ENCODE results near the gene PRELP. TPM values are rescaled to one million over a fixed set of nuclear protein-coding genes. Genes with fewer than 3 reads are reported as not detected.

The PRELP gene
- total and polyA plus RNA-seq, 2 donors (not counting 3 experiments of a cell fraction or from before 2014, with no cell fraction given): 0.01 TPM; not detected in 1

GRCh38 chr1:203461717-203462116 is 13.9 kb upstream of the PRELP start:
- no peaks in the 10 kb centered on the region for H3K79me2 ChIP-seq (ENCODE audit: control insufficient read depth, insufficient read depth, low read length)
- no peak overlapping the region for H3K4me3 ChIP-seq (replicated peaks in 1 of 3; ENCODE audit: insufficient read depth in 1 of 3, low read depth in 1 of 3, low read length in 3 of 3)
- CTCF ChIA-PET: interaction anchor here (1.5 kb wide), 1 partner anchor 119 kb away, joined by 4 read pairs; no protein-coding TSS in a partner anchor
- H3K9ac ChIP-seq (replicated peaks; ENCODE audit: extremely low read depth, insufficient read depth, low read length): no peak overlapping the region
- H2AFZ ChIP-seq (ENCODE audit: low read depth, low read length): no peak overlapping the region
- POLR2A ChIA-PET: no interaction called here
- FAIRE-seq (no peak), DNase-seq (ENCODE audit: low read depth, low spot score) (no peak)
- no peaks in the 10 kb centered on the region for H3K9me1 ChIP-seq (replicated peaks; ENCODE audit: control insufficient read depth, extremely low read depth, insufficient read depth, low read length)
- no peaks in the 10 kb centered on the region for H3K9me3 ChIP-seq (replicated peaks; ENCODE audit: control insufficient read depth, insufficient read depth, low read length)
- H4K20me1 ChIP-seq (replicated peaks; ENCODE audit: control insufficient read depth, extremely low read depth, insufficient read depth, low read length): no peaks in the 10 kb centered on the region
- peaks cover 26 to 27% of the 10 kb centered on the region in 2 experiments for H3K27me3 ChIP-seq (ENCODE audit: control insufficient read depth in 2 of 2, insufficient read depth in 2 of 2, low read length in 2 of 2)
- dilution Hi-C loops (cut with MboI; ENCODE audit: extremely low pct_ligation_motif_present, low sequenced_read_pairs) (no loop called here), intact Hi-C loops (cut with micrococcal nuclease) (no loop called here)
- H3K4me1 ChIP-seq (ENCODE audit: control insufficient read depth, extremely low read depth, insufficient read depth, low read length): no peaks in the 10 kb centered on the region
- H3K4me2 ChIP-seq (ENCODE audit: insufficient read depth, low read length): no peak overlapping the region
- H3K36me3 ChIP-seq (ENCODE audit: control insufficient read depth in 2 of 2, extremely low read depth in 1 of 2, insufficient read depth in 2 of 2, low read length in 2 of 2): no peaks in the 10 kb centered on the region
- no peak overlapping the region for H3K27ac ChIP-seq (ENCODE audit: insufficient read depth, low read depth, low read length)
- TF ChIP-seq FOS (IDR thresholded peaks at IDR 0.05; ENCODE audit: borderline replicate concordance, insufficient read depth, low read length): no peak
- TF ChIP-seq MYC (IDR thresholded peaks at IDR 0.05; ENCODE audit: low read depth, low read length): no peak
- no peak for TF ChIP-seq POLR2AphosphoS5 (IDR thresholded peaks at IDR 0.05; ENCODE audit: insufficient read depth, low read depth, low read length)
- no peak for TF ChIP-seq GATA2 (IDR thresholded peaks at IDR 0.05; ENCODE audit: insufficient read depth, insufficient read length, low read depth, low read length)
- no peak for TF ChIP-seq POLR2A (IDR thresholded peaks at IDR 0.05; ENCODE audit: low read depth, low read length)
- no TSS peak for BruUV-seq (replicated peaks)

- intact Hi-C loops (cut with micrococcal nuclease) (no loop called here), dilution Hi-C loops (cut with MboI; ENCODE audit: extremely low pct_ligation_motif_present, low sequenced_read_pairs) (no loop called here)
- Histone ChIP-seq H3K36me3 (ENCODE audit: control insufficient read depth in 2 of 2, extremely low read depth in 1 of 2, insufficient read depth in 2 of 2, low read length in 2 of 2) (no peaks in the 10 kb centered on the region), H3K4me2 (ENCODE audit: insufficient read depth, low read length) (no peak overlapping the region), H3K9ac (replicated peaks; ENCODE audit: extremely low read depth, insufficient read depth, low read length) (no peak overlapping the region), H3K27me3 (ENCODE audit: control insufficient read depth in 2 of 2, insufficient read depth in 2 of 2, low read length in 2 of 2) (peaks cover 26 to 27% of the 10 kb centered on the region in 2 experiments), H2AFZ (ENCODE audit: low read depth, low read length) (no peak overlapping the region), H3K9me1 (replicated peaks; ENCODE audit: control insufficient read depth, extremely low read depth, insufficient read depth, low read length) (no peaks in the 10 kb centered on the region), H3K27ac (ENCODE audit: insufficient read depth, low read depth, low read length) (no peak overlapping the region), H3K9me3 (replicated peaks; ENCODE audit: control insufficient read depth, insufficient read depth, low read length) (no peaks in the 10 kb centered on the region), H4K20me1 (replicated peaks; ENCODE audit: control insufficient read depth, extremely low read depth, insufficient read depth, low read length) (no peaks in the 10 kb centered on the region), H3K79me2 (ENCODE audit: control insufficient read depth, insufficient read depth, low read length) (no peaks in the 10 kb centered on the region), H3K4me1 (ENCODE audit: control insufficient read depth, extremely low read depth, insufficient read depth, low read length) (no peaks in the 10 kb centered on the region), H3K4me3 (replicated peaks in 1 of 3; ENCODE audit: insufficient read depth in 1 of 3, low read depth in 1 of 3, low read length in 3 of 3) (no peak overlapping the region)
- FAIRE-seq (no peak), DNase-seq (ENCODE audit: low read depth, low spot score) (no peak)
- ChIA-PET CTCF (interaction anchor here (1.2 to 1.5 kb wide), 2 partner anchors 22 to 119 kb away, joined by 4 read pairs; no protein-coding TSS in a partner anchor), POLR2A (no interaction called here)
- no peak for TF ChIP-seq MYC (IDR thresholded peaks at IDR 0.05; ENCODE audit: low read depth, low read length)
- TF ChIP-seq POLR2A (IDR thresholded peaks at IDR 0.05; ENCODE audit: low read depth, low read length): no peak
- TF ChIP-seq, protein P1, sequence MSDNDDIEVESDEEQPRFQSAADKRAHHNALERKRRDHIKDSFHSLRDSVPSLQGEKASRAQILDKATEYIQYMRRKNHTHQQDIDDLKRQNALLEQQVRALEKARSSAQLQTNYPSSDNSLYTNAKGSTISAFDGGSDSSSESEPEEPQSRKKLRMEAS (IDR thresholded peaks at IDR 0.05; ENCODE audit: insufficient read depth, insufficient read length): no peak
- TF ChIP-seq, protein P2, sequence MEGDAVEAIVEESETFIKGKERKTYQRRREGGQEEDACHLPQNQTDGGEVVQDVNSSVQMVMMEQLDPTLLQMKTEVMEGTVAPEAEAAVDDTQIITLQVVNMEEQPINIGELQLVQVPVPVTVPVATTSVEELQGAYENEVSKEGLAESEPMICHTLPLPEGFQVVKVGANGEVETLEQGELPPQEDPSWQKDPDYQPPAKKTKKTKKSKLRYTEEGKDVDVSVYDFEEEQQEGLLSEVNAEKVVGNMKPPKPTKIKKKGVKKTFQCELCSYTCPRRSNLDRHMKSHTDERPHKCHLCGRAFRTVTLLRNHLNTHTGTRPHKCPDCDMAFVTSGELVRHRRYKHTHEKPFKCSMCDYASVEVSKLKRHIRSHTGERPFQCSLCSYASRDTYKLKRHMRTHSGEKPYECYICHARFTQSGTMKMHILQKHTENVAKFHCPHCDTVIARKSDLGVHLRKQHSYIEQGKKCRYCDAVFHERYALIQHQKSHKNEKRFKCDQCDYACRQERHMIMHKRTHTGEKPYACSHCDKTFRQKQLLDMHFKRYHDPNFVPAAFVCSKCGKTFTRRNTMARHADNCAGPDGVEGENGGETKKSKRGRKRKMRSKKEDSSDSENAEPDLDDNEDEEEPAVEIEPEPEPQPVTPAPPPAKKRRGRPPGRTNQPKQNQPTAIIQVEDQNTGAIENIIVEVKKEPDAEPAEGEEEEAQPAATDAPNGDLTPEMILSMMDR (IDR thresholded peaks at IDR 0.05; ENCODE audit: extremely low read depth in 1 of 2, insufficient read depth in 1 of 2, low read depth in 1 of 2, low read length in 2 of 2): no peak
- TF ChIP-seq POLR2AphosphoS5 (IDR thresholded peaks at IDR 0.05; ENCODE audit: insufficient read depth, low read depth, low read length): no peak
- no peak for TF ChIP-seq FOS (IDR thresholded peaks at IDR 0.05; ENCODE audit: borderline replicate concordance, insufficient read depth, low read length)
- TF ChIP-seq EZH2 (IDR thresholded peaks at IDR 0.05; ENCODE audit: borderline replicate concordance, low read depth, low read length, severe bottlenecking): no peak
- no TSS peak for BruUV-seq (replicated peaks)
Measured at GRCh38 chr1:203462143-203462542, 13.5 kb upstream of the PRELP start.

All from endothelial cell of umbilical vein (primary cell).